IMR-90 (cell line): Measurements from ENCODE around the gene ATP5MK. TPM values are rescaled to one million over a fixed set of nuclear protein-coding genes. Genes with fewer than 3 reads are reported as not detected.

Experiments
- ATAC-seq: fragments of 200-7000 bp; cut with Tn5 transposase; 2 replicates; pipeline ENCODE4 v1.9.1; 2020; ENCODE audit warnings: low read depth, mild to moderate bottlenecking, moderate library complexity
- BruUV-seq: library from RNA; stranded (reverse); fragments of 400-500 nt; replicated peaks from 2 replicates; lab custom pipeline; 2021; lab: Mats Ljungman, UMichigan
- CTCF ChIA-PET: fragments of 300-600 bp; formaldehyde crosslinking; extraction: SDS; loops from one replicate; lab custom pipeline; 2021; ENCODE audit warnings: antibody characterized with exemption; lab: Yijun Ruan, JAX
- POLR2A ChIA-PET: fragments of 300-600 bp; sonication (Branson Sonifier 250); formaldehyde crosslinking; loops from one replicate; lab custom pipeline; 2022; ENCODE audit warnings: antibody characterized with exemption; ENCODE audit not compliant: unreplicated experiment; lab: Charles Lee
- DNase-seq: peaks from one replicate; pipeline ENCODE4 v3.0.0; 2013
- H2AFZ ChIP-seq: replicated peaks from 2 replicates; pipeline ENCODE3; 2013; ENCODE audit warnings: low read length, mild to moderate bottlenecking; ENCODE audit not compliant: poor library complexity
- H2AK5ac ChIP-seq: 2 replicates; pipeline ENCODE4 v1.6.1; 2013; ENCODE audit warnings: low read depth, low read length, inconsistent platforms
- H2AK9ac ChIP-seq: replicated peaks from 2 replicates; pipeline ENCODE3; 2013; ENCODE audit warnings: mild to moderate bottlenecking, low read depth, low read length, moderate library complexity; ENCODE audit not compliant: poor library complexity
- H2BK120ac ChIP-seq: 2 replicates; pipeline ENCODE4 v1.6.1; 2013; ENCODE audit warnings: low read depth, low read length, inconsistent platforms
- H2BK15ac ChIP-seq: 3 replicates; pipeline ENCODE4 v1.6.1; 2013; ENCODE audit warnings: low read depth, low read length, inconsistent platforms
- H2BK20ac ChIP-seq: 2 replicates; pipeline ENCODE4 v1.6.1; 2013; ENCODE audit warnings: low read depth, mild to moderate bottlenecking, inconsistent platforms, low read length, moderate library complexity
- H2BK5ac ChIP-seq: 2 replicates; pipeline ENCODE4 v1.6.1; 2013; ENCODE audit warnings: mild to moderate bottlenecking, low read depth, low read length, inconsistent platforms; ENCODE audit not compliant: poor library complexity, severe bottlenecking
- H3K14ac ChIP-seq: replicated peaks from 2 replicates; pipeline ENCODE4 v1.6.1; 2013; ENCODE audit warnings: low read depth, low read length, inconsistent platforms
- H3K18ac ChIP-seq: 2 replicates; pipeline ENCODE4 v1.6.1; 2013; ENCODE audit warnings: low read depth, low read length, control low read depth
- H3K23ac ChIP-seq: 2 replicates; pipeline ENCODE4 v1.6.1; 2013; ENCODE audit warnings: low read depth, low read length, inconsistent platforms
- H3K27ac ChIP-seq: 2 replicates; pipeline ENCODE4 v1.5.1; 2013; ENCODE audit warnings: mild to moderate bottlenecking, control low read depth, low read length; ENCODE audit not compliant: insufficient read depth
- H3K27me3 ChIP-seq: 2 replicates; pipeline ENCODE4 v1.6.1; 2013; ENCODE audit warnings: low read length; ENCODE audit not compliant: control insufficient read depth, insufficient read depth
- H3K36me3 ChIP-seq: 2 replicates; pipeline ENCODE4 v1.6.1; 2013; ENCODE audit warnings: low read length, mixed read lengths; ENCODE audit not compliant: control insufficient read depth, insufficient read depth
- H3K4ac ChIP-seq: 2 replicates; pipeline ENCODE4 v1.6.1; 2013; ENCODE audit warnings: low read depth, low read length, inconsistent platforms
- H3K4me1 ChIP-seq: 2 replicates; pipeline ENCODE4 v1.6.1; 2013; ENCODE audit warnings: low read length, mixed read lengths; ENCODE audit not compliant: control insufficient read depth, insufficient read depth
- H3K4me2 ChIP-seq: 2 replicates; pipeline ENCODE4 v1.6.1; 2013; ENCODE audit warnings: low read depth, mild to moderate bottlenecking, control low read depth, low read length, moderate library complexity
- H3K4me3 ChIP-seq: 2 replicates; pipeline ENCODE4 v1.5.1; 2013; ENCODE audit warnings: low read depth, mild to moderate bottlenecking, control low read depth, low read length, moderate library complexity; ENCODE audit not compliant: insufficient read depth
- H3K56ac ChIP-seq: 2 replicates; pipeline ENCODE4 v1.6.1; 2013; ENCODE audit warnings: low read length, inconsistent platforms; ENCODE audit not compliant: insufficient read depth; ENCODE audit errors: extremely low read depth
- H3K79me1 ChIP-seq, 2 experiments: 2 replicates each; pipeline ENCODE4 v1.6.1; 2013; ENCODE audit warnings: low read length in 2 of 2, inconsistent platforms in 1 of 2, low read depth in 1 of 2
- H3K9ac ChIP-seq: 2 replicates; pipeline ENCODE4 v1.6.1; 2013; ENCODE audit warnings: low read depth, low read length, control low read depth
- H3K9me1 ChIP-seq: 2 replicates; pipeline ENCODE4 v1.6.1; 2013; ENCODE audit warnings: low read length, inconsistent platforms; ENCODE audit not compliant: insufficient read depth
- H3K9me3 ChIP-seq: 2 replicates; pipeline ENCODE4 v1.6.1; 2013; ENCODE audit warnings: low read length; ENCODE audit not compliant: control insufficient read depth, insufficient read depth
- H4K20me1 ChIP-seq: 2 replicates; pipeline ENCODE4 v1.6.1; 2013; ENCODE audit warnings: low read length, inconsistent platforms; ENCODE audit not compliant: insufficient read depth
- H4K5ac ChIP-seq: 2 replicates; pipeline ENCODE4 v1.6.1; 2013; ENCODE audit warnings: mild to moderate bottlenecking, low read depth, low read length, control low read depth
- H4K8ac ChIP-seq, 2 experiments: 2 replicates each; pipeline ENCODE4 v1.6.1; 2013; ENCODE audit warnings: low read depth in 2 of 2, low read length in 2 of 2, control low read depth in 1 of 2, inconsistent platforms in 1 of 2
- H4K91ac ChIP-seq: 2 replicates; pipeline ENCODE4 v1.6.1; 2013; ENCODE audit warnings: low read depth, low read length, inconsistent platforms; ENCODE audit not compliant: insufficient read depth
- CEBPB ChIP-seq: IDR thresholded peaks from 2 replicates; pipeline ENCODE4 v1.6.1; 2012; ENCODE audit warnings: low read depth, low read length, improper control_type of control experiment
- CTCF ChIP-seq: conservative IDR thresholded peaks from 2 replicates; pipeline ENCODE4 v1.5.1; 2012; ENCODE audit warnings: mild to moderate bottlenecking, low read depth, low read length, improper control_type of control experiment
- MXI1 ChIP-seq: IDR thresholded peaks from 2 replicates; pipeline ENCODE4 v1.6.1; 2012; ENCODE audit warnings: low read depth, mild to moderate bottlenecking, low read length, moderate library complexity, borderline replicate concordance
- RCOR1 ChIP-seq: IDR thresholded peaks from 2 replicates; pipeline ENCODE4 v1.6.1; 2012; ENCODE audit warnings: mild to moderate bottlenecking, low read length, improper control_type of control experiment; ENCODE audit not compliant: insufficient replicate concordance
- SMC3 ChIP-seq: fragments of 150-350 bp; IDR thresholded peaks from 2 replicates; pipeline ENCODE4 v1.6.1; 2016; ENCODE audit warnings: low read depth, mild to moderate bottlenecking, antibody characterized with exemption, low read length, moderate library complexity
- WGBS, 2 experiments: methylation state at CpG; one replicate each; pipeline versions ENCODE4 v1.1.5 to v1.1.7; 2013; ENCODE audit warnings: missing lambda C conversion rate in 2 of 2; ENCODE audit not compliant: insufficient read length in 1 of 2; ENCODE audit errors: extremely low coverage in 2 of 2; 5-methylcytosine and 5-hydroxymethylcytosine counted together
- dilution Hi-C: fragments of 300-500 bp; cut with HindIII; formaldehyde crosslinking; loops from one replicate; pipeline ENCODE4 v1.14.3; 2018; ENCODE audit warnings: low sequenced_read_pairs; ENCODE audit not compliant: unreplicated experiment
- in situ Hi-C: fragments of 300-500 bp; cut with MboI; formaldehyde crosslinking; loops from 3 replicates; pipeline ENCODE4 v1.14.3; 2019; ENCODE audit warnings: low sequenced_read_pairs, inconsistent platforms, mixed read lengths
- intact Hi-C: fragments of 100-400 bp; cut with micrococcal nuclease; formaldehyde crosslinking; loops from 2 replicates; pipeline ENCODE4 v1.10.0; 2022
- polyA plus RNA-seq, 3 experiments: library from polyadenylated mRNA; depleted of rRNA; stranded (reverse); fragments of >200 nt; gene quantifications; 2 replicates each; pipeline ENCODE4 v1.2.3, GENCODE V29; 2012; ENCODE audit warnings: low replicate concordance in 1 of 3
- total RNA-seq: library from RNA; depleted of rRNA; stranded (reverse); fragments of >200 nt; gene quantifications from 2 replicates; pipeline ENCODE4 v1.2.3, GENCODE V29; 2012
- TF ChIP-seq, protein P1 (sequence below): fragments of 150-350 bp; IDR thresholded peaks from 2 replicates; pipeline ENCODE4 v1.6.1; 2017; ENCODE audit warnings: mild to moderate bottlenecking, antibody characterized with exemption, low read length, low read depth

The ATP5MK gene
- total and polyA plus RNA-seq, 2 of the 4 experiments (the other 2 are of a cell fraction), result 73.4 to 101 TPM

GRCh38 chr10:103415581-103415980, 19.3 kb upstream of the ATP5MK start:
- DNase-seq (no peak), ATAC-seq (no peak)
- H3K27ac ChIP-seq, result no peak overlapping the region
- ChIA-PET CTCF (no interaction called here), POLR2A (no interaction called here)
- H3K36me3 ChIP-seq, result peaks cover 69% of the 10 kb centered on the region
- H3K9me1 ChIP-seq, result no peaks in the 10 kb centered on the region
- H3K9ac ChIP-seq, result no peak overlapping the region
- H2BK20ac ChIP-seq, result no peak overlapping the region
- no peak overlapping the region for H2BK5ac ChIP-seq
- intact Hi-C loops (loop anchor here (5.0 kb wide), 1 partner anchor 177 kb away; no protein-coding TSS in a partner anchor), in situ Hi-C loops (loop anchor here (5.0 kb wide), 1 partner anchor 72 kb away; no protein-coding TSS in a partner anchor), dilution Hi-C loops (no loop called here)
- no peaks in the 10 kb centered on the region for H4K20me1 ChIP-seq
- no peaks in the 10 kb centered on the region for H3K4me1 ChIP-seq
- H2BK120ac ChIP-seq, result no peak overlapping the region
- no peak overlapping the region for H3K4ac ChIP-seq
- no peak for TF ChIP-seq RCOR1
- TF ChIP-seq, protein P1, sequence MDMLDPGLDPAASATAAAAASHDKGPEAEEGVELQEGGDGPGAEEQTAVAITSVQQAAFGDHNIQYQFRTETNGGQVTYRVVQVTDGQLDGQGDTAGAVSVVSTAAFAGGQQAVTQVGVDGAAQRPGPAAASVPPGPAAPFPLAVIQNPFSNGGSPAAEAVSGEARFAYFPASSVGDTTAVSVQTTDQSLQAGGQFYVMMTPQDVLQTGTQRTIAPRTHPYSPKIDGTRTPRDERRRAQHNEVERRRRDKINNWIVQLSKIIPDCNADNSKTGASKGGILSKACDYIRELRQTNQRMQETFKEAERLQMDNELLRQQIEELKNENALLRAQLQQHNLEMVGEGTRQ, result no peak
- TF ChIP-seq CEBPB, result no peak
- no peak for TF ChIP-seq SMC3
- TF ChIP-seq CTCF, result no peak
- no peak for TF ChIP-seq MXI1
- no peak overlapping the region for H3K14ac ChIP-seq
- no peaks in the 10 kb centered on the region for H3K9me3 ChIP-seq
- WGBS, 2 experiments, result 79% methylated on average over 4 of the region's 8 CpGs; no CpG with 5 or more reads in 1 of the 2 experiments
- BruUV-seq, result no TSS peak
- H4K8ac ChIP-seq, result no peak overlapping the region
- no peak overlapping the region for H2AK5ac ChIP-seq
- no peak overlapping the region for H4K5ac ChIP-seq
- no peak overlapping the region for H4K91ac ChIP-seq
- no peak overlapping the region for H2BK15ac ChIP-seq
- no peak overlapping the region for H2AK9ac ChIP-seq
- no peak overlapping the region for H3K23ac ChIP-seq
- 0 out of 4 replicates have a peak, but pooled peaks cover 0 to 8% of the 10 kb centered on the region in 2 experiments for H3K79me1 ChIP-seq
- H2AFZ ChIP-seq, result no peak overlapping the region
- H3K4me3 ChIP-seq, result no peak overlapping the region
- no peak overlapping the region for H3K56ac ChIP-seq
- no peak overlapping the region for H3K4me2 ChIP-seq
- H3K18ac ChIP-seq, result no peak overlapping the region
- no peaks in the 10 kb centered on the region for H3K27me3 ChIP-seq
